Measurements from ENCODE around the gene ABHD14A. TPM values are rescaled to one million over a fixed set of nuclear protein-coding genes. Genes with fewer than 3 reads are reported as not detected.
A peak's percentile ranks its signal among the peaks of the same experiment; 100 is the strongest.

ABHD14A gene
- polyA plus RNA-seq, 3 donors, result 22.8 to 31.8 (median 26.8) TPM

DNA sequence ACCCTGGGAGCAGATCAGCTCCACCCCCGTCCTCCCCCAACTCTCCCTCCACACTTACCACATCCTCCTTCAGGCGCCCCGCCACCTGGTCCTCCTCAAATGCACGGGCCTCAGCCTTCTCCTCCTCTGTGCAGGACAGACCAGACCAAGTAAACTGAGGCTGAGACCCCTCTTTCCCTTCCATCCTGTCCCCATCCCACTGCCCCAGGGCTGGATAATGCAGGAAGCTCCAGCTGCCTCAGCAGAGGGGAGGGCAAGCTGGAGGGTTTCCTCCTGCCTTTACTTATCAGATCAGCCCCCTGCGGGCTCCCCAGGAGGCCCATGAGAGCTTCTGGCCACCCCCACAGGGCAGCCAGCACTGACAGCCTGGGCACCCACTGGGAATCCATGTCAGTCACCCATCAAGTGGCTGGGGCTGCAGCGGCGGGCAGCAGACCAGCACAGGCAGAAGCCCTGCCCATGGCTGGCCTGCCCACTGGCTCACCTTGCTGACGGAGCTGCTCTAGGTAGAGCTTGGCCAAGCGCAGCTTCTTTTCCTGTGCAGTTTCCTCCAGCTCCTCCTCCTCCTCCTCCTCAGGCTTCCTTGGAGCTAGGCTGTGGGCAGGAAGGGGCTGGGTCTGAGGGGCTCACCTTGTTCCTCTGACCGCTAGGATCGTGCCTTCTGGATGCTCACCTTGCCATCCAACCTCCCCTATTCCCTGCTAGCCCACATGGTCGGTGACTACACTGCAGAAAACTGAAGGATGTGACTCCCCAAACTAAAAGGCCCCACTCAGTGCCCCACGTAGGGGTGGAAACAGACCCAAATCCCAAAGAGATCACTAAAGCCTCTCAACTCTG is 37.0 kb upstream of the ABHD14A start:
- no peak for DNase-seq

DNA sequence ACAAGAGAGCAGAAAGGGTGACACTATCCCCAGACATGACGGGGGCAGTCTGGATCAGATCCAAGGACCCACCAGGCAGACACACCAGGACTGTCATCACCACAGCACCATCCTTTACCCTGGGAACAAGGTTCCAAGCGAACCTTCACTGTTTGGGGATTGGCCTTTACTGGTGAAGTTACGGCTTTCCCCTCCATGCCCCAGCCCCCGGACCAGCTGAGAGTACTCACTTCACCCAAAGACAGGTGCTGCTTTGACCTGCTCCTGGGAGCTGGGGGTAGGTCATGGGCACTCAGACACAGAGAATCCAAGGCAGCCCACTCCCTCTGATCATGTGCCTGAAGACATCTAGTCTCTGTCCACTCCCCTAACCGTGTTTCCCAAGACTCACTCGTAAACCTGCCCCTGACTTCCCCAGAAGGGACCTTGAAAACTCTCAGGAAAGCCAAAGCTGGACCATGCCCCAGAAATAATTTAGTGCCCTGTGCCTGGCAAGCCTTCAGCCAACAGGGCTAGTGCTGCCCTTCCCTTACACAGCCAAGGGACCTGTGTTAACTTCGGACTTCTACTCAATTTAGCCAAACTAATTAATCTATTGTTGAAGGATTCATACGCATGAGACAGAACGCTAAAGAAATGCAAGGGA is 36.0 kb upstream of the ABHD14A start:
- DNase-seq, result no peak

DNA sequence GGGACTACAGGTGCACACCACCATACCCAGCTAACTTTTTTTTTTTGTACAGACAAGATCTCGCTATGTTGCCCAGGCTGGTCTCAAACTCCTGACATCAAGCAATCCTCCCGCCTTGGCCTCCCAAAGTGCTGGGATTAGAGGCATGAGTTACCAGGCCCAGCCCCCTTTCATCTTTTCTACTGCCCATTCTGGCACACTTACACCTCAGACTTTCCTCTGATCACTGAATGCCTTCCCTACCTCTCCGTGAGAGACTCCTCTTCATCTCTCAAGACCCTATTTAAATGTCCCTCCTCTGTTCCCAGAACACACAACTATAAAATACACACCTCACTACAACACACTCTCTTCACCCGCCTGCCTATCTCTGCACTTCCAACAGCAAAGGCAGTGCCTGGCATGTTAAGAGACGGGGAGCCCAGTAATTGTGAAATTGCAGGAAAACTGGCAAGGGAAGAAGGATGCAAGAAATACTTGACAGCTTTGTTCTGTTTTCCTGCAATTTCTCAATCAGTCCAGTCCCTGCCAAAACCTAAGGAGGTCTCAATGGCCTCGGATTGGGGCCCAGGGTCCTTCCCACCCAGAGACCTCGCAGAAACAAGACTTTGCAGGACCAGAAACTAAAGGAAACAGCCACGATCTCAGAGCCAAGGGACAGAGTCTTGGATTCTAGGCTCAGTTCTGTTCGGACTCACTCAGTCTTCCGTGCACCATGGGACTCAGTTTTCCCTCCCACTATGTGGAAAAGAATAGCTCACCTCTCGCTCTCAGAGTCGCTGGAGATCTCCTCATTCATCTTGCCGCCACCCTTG is 34.0 kb upstream of the ABHD14A start:
- DNase-seq, result no peak

DNA sequence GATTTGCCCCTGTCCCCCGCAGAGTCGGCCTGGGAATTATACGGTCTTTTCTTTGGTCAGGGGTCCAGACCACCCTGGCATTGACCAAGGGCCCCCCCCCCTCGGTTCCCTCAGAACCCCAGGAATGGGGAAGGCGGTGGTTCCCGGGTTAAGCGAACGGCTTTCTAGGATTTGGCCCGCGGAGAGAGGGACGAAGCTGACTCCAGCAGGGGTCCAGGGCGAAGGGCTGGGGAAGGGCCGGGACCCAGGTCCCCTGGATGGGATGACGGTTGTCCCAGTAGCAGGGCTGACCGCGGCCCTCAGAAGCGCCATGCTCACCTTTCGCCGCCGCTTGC is 33.4 kb upstream of the ABHD14A start:
- DNase-seq, result no peak

DNA sequence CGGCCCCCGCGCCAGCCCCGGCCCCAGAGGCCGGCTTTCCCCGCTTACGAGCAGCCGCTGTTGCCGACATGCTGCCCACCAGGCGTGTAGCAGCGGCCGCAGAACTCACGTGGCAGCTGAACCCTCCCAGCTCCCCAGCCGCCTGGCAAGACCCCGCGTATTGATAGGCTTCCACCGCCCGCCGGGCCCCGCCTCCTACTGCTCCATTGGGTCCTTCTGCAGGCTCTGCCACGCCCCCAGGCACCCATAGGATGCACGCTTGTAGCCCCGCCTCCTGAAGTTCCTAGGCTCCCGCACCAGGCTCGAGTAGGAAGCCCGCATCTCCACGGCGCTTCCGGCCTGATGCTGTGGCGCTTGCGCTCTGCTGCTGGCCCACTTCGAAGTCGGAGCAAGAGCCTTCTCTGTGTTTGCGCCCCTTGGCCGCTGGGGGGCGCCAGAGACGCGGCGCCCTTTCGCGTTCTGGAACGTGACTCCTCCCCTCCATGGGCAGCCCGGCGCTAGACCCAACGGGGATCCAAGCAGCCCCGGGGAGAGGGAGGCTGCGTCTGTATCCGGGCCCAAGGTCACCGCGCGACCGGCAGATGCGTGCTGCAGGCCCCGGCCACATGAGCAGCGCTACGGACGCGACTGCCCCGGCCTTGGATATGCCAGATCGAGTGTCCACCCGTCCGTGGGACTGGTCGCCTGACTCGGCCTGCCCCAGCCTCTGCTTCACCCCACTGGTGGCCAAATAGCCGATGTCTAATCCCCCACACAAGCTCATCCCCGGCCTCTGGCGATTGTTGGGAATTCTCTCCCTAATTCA is 32.9 kb upstream of the ABHD14A start, which contains the start of the genes PARP3 and RRP9:
Gene PARP3 (plus strand): TSS at position 566 of the 805 bp plus-strand sequence. CDS start 993 bp downstream, outside the sequence.
Gene RRP9 (minus strand): TSS at position 107 of the 805 bp plus-strand sequence. CDS start 37 bp downstream, at position 70.
- peak; percentile 100 for DNase-seq

DNA sequence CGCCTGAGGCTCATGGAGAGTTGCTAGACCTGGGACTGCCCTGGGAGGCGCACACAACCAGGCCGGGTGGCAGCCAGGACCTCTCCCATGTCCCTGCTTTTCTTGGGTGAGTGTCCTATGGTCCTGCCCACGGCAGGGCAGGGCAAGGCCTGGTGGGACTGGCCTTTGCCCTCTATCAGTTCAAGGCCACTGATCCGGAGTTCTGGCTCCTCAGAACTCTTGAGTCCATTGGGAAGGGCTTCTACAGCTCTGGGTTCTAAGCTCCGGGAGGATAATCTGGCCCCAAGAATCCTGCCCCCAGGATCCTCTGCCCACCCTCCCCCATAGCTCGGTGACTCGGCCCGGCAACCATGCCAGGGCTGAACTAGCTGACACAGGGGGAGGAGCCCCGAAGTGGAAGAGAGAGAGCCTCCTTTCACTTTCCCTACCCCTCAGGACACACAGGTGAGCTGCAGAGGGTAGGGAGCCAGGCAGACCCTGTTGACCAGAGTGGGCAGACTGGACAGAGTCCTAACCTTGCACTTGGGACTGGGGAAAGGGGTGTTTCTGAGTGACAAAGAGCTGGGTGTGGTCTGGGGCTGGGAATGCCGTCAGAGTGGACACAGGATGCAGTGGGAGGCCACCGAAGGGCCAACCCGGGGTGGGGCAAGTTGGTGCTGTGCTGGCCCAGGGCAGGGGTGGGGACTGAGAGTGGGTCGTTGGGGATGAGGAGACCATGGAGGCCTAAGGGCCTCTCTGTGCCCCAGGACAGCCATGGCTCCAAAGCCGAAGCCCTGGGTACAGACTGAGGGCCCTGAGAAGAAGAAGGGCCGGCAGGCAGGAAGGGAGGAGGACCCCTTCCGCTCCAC is 32.0 kb upstream of the ABHD14A start:
- no peak for DNase-seq

DNA sequence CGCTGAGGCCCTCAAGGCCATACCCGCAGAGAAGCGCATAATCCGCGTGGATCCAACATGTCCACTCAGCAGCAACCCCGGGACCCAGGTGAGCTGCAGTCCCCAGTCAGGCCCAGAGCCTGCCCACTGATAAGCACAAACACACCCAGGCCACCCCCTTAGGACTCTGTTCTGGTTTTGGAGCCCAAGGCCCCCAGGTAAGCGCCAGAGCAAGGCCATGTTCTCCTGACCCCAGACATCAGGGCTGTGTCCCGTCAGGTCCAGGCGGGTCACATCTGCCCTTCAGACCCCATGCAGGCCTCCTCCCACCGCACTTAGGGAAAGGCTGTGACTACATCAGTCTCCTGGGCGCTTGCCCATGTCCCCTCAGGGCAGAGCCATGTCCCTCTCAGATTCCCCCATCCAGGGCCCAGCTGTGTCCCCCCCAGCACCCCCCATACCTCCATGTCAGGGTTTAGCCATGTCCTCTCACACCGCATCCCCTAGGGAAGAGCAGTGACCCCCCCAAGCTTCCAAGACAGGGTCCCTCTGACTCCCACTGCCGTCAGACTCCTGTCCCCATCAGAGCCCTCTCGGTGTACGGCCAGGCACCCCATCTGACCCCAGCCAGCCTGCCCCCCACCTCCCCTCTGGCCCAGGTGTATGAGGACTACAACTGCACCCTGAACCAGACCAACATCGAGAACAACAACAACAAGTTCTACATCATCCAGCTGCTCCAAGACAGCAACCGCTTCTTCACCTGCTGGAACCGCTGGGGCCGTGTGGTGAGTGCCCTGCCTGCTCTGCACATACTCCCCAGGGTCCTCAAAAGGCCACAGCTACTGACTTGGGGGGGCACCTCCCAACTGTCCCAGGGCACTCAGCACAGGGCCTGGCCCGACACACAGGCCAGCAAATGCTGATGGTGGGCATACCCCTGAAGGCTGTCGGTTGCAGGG is 31.1 kb upstream of the ABHD14A start:
- DNase-seq, result no peak

- no peak for DNase-seq
Observed at GRCh38 chr3:51944451-51945021, 30.3 kb upstream of the ABHD14A start.

DNA sequence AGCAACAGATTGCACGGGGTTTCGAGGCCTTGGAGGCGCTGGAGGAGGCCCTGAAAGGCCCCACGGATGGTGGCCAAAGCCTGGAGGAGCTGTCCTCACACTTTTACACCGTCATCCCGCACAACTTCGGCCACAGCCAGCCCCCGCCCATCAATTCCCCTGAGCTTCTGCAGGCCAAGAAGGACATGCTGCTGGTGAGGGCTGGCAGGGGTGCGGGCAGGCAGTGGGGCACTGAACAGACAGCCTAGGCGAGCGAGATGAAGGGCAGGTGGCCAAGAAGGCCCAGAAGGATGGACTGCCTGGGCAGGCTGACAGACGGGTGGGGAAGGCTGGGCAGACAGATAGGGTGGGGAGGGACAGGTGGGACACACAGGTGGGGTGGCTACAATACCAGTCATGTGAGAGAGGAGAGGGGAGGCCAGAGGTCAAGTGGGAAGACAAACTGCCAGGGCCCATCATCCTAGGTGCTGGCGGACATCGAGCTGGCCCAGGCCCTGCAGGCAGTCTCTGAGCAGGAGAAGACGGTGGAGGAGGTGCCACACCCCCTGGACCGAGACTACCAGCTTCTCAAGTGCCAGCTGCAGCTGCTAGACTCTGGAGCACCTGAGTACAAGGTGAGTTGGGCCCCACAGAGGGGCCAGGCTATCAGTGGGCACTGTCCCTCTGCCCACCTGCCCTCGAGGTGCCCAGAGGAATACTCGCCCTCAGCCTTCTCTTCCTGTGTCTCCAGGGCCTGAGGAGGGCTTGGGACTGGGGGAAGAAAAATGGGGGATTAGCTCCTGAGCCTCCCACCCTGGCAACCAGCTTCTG is 29.6 kb upstream of the ABHD14A start:
- no peak for DNase-seq

DNA sequence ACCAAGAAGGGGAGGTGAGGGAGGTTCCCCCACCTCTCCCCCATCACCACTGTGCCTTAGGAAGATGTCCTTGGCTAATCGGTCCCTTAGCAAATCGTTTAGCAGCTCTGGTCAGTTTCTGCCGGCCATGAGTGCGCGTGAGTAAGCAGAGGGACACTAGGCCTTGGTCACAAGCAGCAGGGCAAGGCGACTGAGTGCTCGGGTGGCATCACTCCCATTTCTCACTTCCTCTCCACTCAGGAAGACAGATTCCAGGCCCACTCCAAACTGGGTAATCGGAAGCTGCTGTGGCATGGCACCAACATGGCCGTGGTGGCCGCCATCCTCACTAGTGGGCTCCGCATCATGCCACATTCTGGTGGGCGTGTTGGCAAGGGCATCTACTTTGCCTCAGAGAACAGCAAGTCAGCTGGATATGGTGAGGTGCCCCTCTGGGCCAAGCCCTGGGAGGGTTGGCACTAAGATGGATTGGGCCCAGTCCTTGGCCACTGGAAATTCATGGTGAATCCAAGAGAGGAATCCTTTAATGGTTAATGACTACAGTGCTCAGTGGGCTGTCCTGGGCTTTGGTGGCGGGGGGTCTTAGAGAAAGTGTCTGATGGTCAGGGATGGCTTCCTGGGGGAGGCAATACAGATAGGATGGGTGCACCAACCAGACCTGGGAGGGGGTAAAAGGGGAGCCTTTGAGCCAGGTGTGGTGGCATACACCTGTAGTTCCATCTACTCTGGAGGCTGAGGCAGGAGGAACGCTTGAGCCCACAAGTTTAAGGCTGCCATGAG is 28.7 kb upstream of the ABHD14A start:
- DNase-seq, result no peak

DNA sequence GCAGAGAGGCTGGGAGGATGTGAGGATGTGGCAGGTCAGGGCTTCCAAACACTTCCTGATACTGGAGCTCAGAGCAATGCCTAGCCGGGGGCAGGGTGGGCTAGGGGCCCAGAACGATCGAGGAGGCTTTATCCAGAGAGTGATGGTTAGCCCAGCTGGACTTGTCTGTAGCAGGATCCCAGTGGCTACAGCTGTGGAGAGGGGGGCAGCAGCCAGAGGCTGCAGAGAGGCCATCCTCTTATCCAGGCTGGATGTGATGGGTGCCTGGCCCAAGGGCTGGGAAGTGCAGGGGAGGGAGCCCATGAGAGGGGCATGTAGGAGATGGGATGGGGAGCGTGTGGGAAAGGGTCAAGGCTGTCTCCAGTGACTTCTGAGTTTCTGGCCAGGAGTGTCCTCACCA is 28.1 kb upstream of the ABHD14A start:
- DNase-seq, result no peak

- DNase-seq, result no peak
Observed at GRCh38 chr3:51947215-51947900, 27.5 kb upstream of the ABHD14A start.

GRCh38 chr3:51948016-51948580 is 26.8 kb upstream of the ABHD14A start:
- DNase-seq, result no peak

DNA sequence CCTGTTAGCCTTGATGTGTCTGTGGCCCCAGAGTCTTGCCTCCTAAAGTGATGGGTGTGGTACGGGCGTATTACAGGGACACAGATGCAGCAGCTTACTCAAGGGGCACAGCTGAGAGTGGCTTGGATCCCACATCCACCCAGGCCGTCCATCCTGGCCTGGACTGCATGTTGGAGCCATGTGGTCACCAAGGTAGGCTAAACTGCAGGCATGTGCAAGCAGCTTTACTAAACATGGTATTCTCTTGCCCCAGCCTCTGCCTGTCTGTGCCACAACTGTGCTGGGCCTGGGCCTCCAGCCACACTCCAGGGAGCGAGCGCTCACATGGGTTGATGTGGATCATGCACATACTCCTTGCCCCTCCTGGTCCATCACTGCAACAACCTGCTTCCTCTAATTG is 25.7 kb upstream of the ABHD14A start:
- no peak for DNase-seq

DNA sequence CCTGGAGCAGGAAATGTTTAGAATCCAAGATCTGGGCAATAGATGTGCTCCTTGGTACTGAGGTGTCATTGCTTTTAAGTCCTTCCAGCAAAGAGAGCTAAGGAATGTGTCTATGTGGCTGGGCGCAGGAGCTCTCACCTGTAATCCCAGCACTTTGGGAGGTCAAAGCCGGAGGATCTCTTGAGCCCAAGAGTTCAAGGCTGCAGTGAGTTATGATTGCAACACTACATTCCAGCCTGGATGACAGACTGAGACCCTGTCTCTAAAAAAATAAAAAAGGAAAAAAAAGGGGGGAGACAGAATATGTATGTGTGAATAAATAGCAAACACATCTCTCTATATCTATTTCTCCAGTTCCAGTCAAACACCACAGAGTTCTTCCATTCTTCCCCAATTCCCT is 24.0 kb upstream of the ABHD14A start:
- DNase-seq, result no peak

DNA sequence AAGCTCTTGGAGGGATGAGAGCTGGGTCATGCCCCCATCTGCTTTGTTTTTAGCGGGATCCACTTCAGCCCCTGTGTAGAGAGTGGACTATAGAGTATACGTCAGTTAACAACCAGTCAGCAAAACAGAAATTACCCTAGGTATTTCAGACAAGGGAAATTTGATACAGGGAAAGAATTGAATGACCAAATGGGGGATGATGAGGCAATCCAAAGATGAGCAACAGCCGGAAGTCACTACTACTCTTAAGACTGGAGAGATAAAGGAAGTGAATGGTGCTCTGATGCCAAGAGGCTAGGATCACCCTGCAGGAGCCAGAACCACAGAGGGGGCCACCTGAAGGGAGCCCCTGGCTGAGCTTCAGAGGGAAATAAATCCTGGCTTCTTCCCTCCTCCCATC is 21.4 kb upstream of the ABHD14A start:
- no peak for DNase-seq
